SU-DHL-6 (cell line): ENCODE measurements around the gene ARPC5.

Experiments
- EZH2phosphoT487 ChIP-seq: fragments of 200-600 bp; sonication (generic), shearing (Covaris generic); conservative IDR thresholded peaks from 2 replicates; pipeline ENCODE4 v1.6.1; 2018; ENCODE audit warnings: mild to moderate bottlenecking, antibody characterized with exemption, low read length, moderate library complexity, mixed read lengths
- TF ChIP-seq, protein P1 (sequence below): fragments of 200-600 bp; sonication (generic); IDR thresholded peaks from one replicate; pipeline ENCODE4 v1.5.1; 2017; ENCODE audit warnings: antibody characterized with exemption, mild to moderate bottlenecking, low read length, moderate library complexity; ENCODE audit not compliant: insufficient read depth, poor library complexity, severe bottlenecking

GRCh38 chr1:183635099-183635605 is 431 bp downstream of the ARPC5 start:
- TF ChIP-seq, protein P1, sequence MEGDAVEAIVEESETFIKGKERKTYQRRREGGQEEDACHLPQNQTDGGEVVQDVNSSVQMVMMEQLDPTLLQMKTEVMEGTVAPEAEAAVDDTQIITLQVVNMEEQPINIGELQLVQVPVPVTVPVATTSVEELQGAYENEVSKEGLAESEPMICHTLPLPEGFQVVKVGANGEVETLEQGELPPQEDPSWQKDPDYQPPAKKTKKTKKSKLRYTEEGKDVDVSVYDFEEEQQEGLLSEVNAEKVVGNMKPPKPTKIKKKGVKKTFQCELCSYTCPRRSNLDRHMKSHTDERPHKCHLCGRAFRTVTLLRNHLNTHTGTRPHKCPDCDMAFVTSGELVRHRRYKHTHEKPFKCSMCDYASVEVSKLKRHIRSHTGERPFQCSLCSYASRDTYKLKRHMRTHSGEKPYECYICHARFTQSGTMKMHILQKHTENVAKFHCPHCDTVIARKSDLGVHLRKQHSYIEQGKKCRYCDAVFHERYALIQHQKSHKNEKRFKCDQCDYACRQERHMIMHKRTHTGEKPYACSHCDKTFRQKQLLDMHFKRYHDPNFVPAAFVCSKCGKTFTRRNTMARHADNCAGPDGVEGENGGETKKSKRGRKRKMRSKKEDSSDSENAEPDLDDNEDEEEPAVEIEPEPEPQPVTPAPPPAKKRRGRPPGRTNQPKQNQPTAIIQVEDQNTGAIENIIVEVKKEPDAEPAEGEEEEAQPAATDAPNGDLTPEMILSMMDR: no peak
- no peak for TF ChIP-seq EZH2phosphoT487
